ENCODE data around the gene KSR2. TPM values are rescaled to one million over a fixed set of nuclear protein-coding genes. Genes with fewer than 3 reads are reported as not detected.
A peak's percentile ranks its signal among the peaks of the same experiment; 100 is the strongest.

The KSR2 gene
- total RNA-seq, 2 donors from 2014 or later: 1.2 to 1.3 TPM

DNA sequence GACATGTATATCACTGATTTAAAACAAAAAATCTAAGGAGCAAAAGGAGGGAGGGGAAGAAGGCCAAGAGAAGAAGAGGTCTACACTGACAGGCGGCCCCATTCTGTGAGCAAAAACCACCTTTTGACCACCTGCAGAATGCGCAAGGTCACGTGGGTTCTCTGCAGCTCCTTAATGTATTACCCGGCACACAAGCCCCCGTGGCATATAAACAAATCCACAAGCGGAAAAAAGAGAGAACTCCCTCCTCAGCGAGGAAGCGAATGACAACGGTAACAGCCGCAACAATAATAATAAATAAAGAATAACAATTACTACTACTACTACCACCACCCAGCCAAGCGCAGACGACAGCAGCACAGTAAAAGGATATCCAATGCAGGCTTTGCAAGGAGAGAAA lies 1.3 kb downstream of the KSR2 start:
- no peaks in the 10 kb centered on the region for H3K4me1 ChIP-seq
- no peak for DNase-seq
- intact Hi-C loops (cut with DNase I): no loop called here
- no peak overlapping the region for H3K4me3 ChIP-seq
- no peak overlapping the region for H3K9ac ChIP-seq (ENCODE audit: low read depth in 2 of 2, low read length in 2 of 2)
- no peak overlapping the region for H3K27ac ChIP-seq
- H3K27me3 ChIP-seq: no peaks in the 10 kb centered on the region
- no peaks in the 10 kb centered on the region for H3K9me3 ChIP-seq
- no peaks in the 10 kb centered on the region for H3K36me3 ChIP-seq
- TF ChIP-seq, protein P1, sequence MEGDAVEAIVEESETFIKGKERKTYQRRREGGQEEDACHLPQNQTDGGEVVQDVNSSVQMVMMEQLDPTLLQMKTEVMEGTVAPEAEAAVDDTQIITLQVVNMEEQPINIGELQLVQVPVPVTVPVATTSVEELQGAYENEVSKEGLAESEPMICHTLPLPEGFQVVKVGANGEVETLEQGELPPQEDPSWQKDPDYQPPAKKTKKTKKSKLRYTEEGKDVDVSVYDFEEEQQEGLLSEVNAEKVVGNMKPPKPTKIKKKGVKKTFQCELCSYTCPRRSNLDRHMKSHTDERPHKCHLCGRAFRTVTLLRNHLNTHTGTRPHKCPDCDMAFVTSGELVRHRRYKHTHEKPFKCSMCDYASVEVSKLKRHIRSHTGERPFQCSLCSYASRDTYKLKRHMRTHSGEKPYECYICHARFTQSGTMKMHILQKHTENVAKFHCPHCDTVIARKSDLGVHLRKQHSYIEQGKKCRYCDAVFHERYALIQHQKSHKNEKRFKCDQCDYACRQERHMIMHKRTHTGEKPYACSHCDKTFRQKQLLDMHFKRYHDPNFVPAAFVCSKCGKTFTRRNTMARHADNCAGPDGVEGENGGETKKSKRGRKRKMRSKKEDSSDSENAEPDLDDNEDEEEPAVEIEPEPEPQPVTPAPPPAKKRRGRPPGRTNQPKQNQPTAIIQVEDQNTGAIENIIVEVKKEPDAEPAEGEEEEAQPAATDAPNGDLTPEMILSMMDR (IDR thresholded peaks at IDR 0.05): no peak

DNA sequence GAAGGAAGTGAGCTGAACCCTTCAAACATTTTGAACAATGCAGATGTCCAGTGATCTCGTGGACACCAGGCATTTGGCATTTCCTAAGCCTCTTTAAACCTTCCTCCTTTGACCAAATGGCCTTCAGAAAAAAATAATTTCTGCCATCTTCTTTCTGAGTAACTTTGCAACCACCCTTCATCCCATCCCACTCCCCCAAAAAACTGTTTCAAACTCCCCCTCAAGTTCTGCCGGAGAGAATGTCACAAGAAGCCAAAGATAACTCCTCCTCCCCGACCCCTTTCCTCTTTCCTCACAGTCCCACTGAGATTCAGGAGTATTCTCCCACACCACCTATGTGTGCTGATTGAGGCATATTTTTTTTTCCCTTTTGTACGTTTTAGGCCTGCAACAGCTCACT lies 1.7 kb downstream of the KSR2 start:
- TF ChIP-seq, protein P1 (IDR thresholded peaks at IDR 0.05): no peak
- intact Hi-C loops (cut with DNase I): no loop called here
- Histone ChIP-seq H3K27me3 (no peaks in the 10 kb centered on the region), H3K27ac (no peak overlapping the region), H3K4me1 (no peaks in the 10 kb centered on the region), H3K9ac (ENCODE audit: low read depth in 2 of 2, low read length in 2 of 2) (no peak overlapping the region), H3K4me3 (no peak overlapping the region), H3K9me3 (no peaks in the 10 kb centered on the region), H3K36me3 (no peaks in the 10 kb centered on the region)
- DNase-seq: no peak

DNA sequence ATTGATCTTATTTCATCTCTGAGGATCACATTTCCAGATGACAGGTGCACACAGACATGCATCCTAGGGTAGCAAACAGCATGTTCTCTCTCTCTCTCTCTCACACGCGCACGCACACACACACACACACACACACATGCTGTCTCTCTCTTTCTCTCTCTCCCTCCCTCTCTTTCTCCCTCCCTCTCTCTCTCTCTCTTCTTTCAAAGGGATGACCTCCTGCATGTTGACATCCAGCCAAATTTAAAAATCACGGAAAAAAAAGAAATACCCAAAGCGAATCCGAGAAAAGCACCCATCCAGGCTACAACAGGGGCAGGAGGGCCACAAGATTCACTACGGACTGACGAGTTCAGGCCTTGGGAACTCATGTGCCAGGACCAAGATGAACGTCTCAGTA lies 2.3 kb downstream of the KSR2 start:
- no peak for DNase-seq
- Histone ChIP-seq H3K27me3 (no peaks in the 10 kb centered on the region), H3K9ac (ENCODE audit: low read depth in 2 of 2, low read length in 2 of 2) (no peak overlapping the region), H3K27ac (no peak overlapping the region), H3K4me1 (no peaks in the 10 kb centered on the region), H3K9me3 (no peaks in the 10 kb centered on the region), H3K36me3 (no peaks in the 10 kb centered on the region), H3K4me3 (no peak overlapping the region)
- TF ChIP-seq, protein P1 (IDR thresholded peaks at IDR 0.05): no peak
- intact Hi-C loops (cut with DNase I): no loop called here

DNA sequence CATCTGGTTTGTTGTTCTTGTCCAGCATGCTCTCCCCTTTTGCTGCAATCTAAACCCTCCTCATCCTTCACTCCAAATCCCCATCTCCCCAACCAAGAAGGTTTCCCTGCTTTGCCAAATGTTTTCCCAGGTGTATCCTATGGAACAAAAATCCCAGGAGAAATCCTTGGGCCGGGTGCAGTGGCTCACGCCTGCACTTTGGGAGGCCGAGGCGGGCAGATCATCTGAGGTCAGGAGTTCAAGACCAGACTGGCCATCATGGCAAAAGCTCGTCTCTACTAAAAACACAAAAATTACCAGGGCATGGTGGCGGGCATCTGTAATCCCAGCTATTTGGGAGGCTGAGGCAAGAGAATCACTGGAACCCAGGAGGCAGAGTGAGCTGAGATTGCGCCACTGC lies 5.0 kb downstream of the KSR2 start:
- Histone ChIP-seq H3K27ac (no peak overlapping the region), H3K4me1 (no peaks in the 10 kb centered on the region), H3K9me3 (no peaks in the 10 kb centered on the region), H3K27me3 (no peaks in the 10 kb centered on the region), H3K36me3 (no peaks in the 10 kb centered on the region), H3K9ac (ENCODE audit: low read depth in 2 of 2, low read length in 2 of 2) (no peak overlapping the region), H3K4me3 (no peak overlapping the region)
- no peak for DNase-seq
- TF ChIP-seq, protein P1 (IDR thresholded peaks at IDR 0.05): no peak
- intact Hi-C loops (cut with DNase I): no loop called here

DNA sequence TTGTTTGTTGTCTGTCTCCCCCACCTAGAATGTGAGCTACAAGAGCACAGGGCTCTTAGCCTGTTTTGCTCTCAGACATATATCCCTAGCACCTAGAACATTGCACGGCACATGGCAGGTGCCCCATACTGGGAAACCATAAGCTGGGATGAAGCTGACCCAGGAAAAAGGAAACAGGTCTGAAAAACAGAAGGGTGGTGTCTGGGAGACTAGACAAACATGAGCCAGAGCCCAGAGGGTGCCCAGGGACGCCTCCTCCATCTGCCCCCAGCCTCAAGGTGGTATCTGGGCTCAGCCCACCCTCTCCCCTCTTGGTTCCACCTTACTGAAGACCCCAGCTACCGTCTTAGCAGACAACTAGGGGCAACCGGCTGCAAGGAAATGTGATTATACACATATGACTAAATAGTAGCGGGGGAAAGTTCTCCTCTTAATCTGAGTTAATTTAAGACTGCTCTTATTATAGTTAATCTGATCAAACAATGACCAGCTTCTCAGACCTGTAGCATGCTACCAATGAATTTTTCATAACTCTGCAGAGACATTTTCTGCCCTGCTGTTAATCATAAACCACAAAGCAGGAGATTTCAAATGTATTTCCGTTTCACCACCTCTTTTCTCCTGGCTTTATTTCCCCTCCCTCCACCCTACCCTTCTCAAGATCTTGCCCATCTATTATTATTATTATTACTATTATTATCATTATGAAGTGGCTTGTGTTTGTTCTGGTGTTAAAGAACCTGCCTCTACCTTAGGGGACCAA lies 31.9 kb downstream of the KSR2 start:
- H3K36me3 ChIP-seq: no peaks in the 10 kb centered on the region
- TF ChIP-seq, protein P1 (IDR thresholded peaks at IDR 0.05): no peak
- peak; percentile 29 for DNase-seq
- H3K9ac ChIP-seq (ENCODE audit: low read depth in 2 of 2, low read length in 2 of 2): peak overlapping the region in 1 of 2 donors; percentile 34
- H3K4me3 ChIP-seq: no peak overlapping the region
- no peak overlapping the region for H3K27ac ChIP-seq
- intact Hi-C loops (cut with DNase I): no loop called here
- H3K9me3 ChIP-seq: no peaks in the 10 kb centered on the region
- H3K27me3 ChIP-seq: no peaks in the 10 kb centered on the region
- peaks cover 6% of the 10 kb centered on the region for H3K4me1 ChIP-seq

All from colonic mucosa (tissue), 4 donors.